ENCODE results near the gene ZNF200.
"Not testable (repeated sequence)": the region's sequence is repeated elsewhere in the genome, so short reads cannot be mapped to it uniquely, and the experiment has no call there.

The ZNF200 gene

DNA sequence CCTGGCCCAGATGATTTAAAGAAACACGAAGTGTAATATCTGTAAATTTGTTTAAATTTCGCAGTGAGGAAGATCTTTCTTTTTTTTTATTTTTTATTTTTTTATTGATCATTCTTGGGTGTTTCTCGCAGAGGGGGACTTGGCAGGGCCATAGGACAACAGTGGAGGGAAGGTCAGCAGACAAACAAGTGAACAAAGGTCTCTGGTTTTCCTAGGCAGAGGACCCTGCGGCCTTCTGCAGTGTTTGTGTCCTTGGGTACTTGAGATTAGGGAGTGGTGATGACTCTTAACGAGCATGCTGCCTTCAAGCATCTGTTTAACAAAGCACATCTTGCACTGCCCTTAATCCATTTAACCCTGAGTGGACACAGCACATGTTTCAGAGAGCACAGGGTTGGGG is 35.8 kb upstream of the ZNF200 start:
- not testable (repeated sequence) for H3K4me3 ChIP-seq (ENCODE audit: extremely low read depth, insufficient read depth, low read length, poor library complexity, severe bottlenecking); H3K4me1 ChIP-seq (ENCODE audit: control insufficient read depth, insufficient read depth, low read length, poor library complexity, severe bottlenecking); H3K9me3 ChIP-seq (ENCODE audit: control insufficient read depth, low read length); H3K27ac ChIP-seq (ENCODE audit: low read depth, low read length, severe bottlenecking); H3K36me3 ChIP-seq (ENCODE audit: control insufficient read depth, insufficient read depth, low read length)
- no CpG with 5 or more reads among the region's 5 CpGs for WGBS, 2 experiments (ENCODE audit: insufficient coverage in 2 of 2)

DNA sequence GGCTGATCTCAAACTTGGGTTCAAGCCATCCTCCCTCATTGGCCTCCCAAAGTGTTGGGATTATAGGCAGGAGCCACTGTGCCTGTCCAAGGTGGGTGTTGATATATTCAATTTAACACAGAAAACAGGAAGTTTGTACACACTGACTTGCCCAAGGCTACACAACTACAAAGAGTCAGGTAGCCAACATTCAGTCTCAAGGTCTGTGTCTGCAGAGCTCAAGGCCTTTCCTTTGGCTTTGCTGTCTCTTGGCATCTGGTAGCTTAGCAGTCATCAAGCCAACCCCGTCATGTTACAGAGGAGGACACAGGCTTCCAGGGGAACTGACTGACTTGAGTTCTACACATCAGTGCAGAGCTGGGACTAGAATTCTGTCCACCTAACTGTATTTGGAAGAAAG is 33.3 kb upstream of the ZNF200 start:
- Histone ChIP-seq H3K4me1 (ENCODE audit: control insufficient read depth, insufficient read depth, low read length, poor library complexity, severe bottlenecking) (no peaks in the 10 kb centered on the region), H3K36me3 (ENCODE audit: control insufficient read depth, insufficient read depth, low read length) (no peaks in the 10 kb centered on the region), H3K4me3 (ENCODE audit: extremely low read depth, insufficient read depth, low read length, poor library complexity, severe bottlenecking) (no peak overlapping the region), H3K9me3 (ENCODE audit: control insufficient read depth, low read length) (peaks cover 5% of the 10 kb centered on the region), H3K27ac (ENCODE audit: low read depth, low read length, severe bottlenecking) (no peak overlapping the region)
- 70 to 86% methylated on average over 1 of the region's 1 CpG for WGBS, 2 experiments (ENCODE audit: insufficient coverage in 2 of 2)

DNA sequence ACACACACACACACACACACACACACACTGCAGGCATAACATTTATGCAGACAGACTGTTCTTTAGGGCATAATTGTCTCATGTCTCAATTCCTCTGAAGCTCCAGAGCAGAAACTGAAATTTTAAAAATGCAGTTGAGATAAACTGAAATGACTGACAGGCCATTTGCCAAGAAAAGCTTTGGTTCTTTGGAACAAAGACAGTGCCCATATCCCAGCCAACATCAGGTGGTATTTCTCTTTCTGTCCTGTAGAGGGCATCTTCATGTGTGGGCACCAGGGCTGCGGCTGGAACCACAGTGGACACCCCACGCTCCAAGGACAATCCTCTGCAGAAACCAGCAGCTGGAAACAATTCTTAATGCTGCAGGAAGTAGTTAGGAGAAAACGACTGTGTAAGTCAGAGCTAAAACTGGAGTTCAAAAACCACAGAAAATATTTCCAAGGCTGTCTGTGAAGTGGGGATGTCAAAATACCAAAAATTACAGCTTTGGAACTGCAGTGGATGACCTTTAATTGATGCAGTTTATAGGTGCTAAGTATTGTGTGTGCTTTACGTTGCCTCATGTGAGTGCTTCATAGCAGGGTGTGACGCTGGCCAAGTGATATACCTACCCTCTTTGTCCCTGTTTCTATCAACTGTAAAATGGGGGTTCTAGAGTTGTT is 32.0 kb upstream of the ZNF200 start:
- H3K4me1 ChIP-seq (ENCODE audit: control insufficient read depth, insufficient read depth, low read length, poor library complexity, severe bottlenecking): no peaks in the 10 kb centered on the region
- no peak overlapping the region for H3K27ac ChIP-seq (ENCODE audit: low read depth, low read length, severe bottlenecking)
- no peaks in the 10 kb centered on the region for H3K36me3 ChIP-seq (ENCODE audit: control insufficient read depth, insufficient read depth, low read length)
- WGBS, 2 experiments (ENCODE audit: insufficient coverage in 2 of 2): 69 to 100% methylated on average over 1 to 4 of the region's 5 CpGs
- H3K4me3 ChIP-seq (ENCODE audit: extremely low read depth, insufficient read depth, low read length, poor library complexity, severe bottlenecking): no peak overlapping the region
- H3K9me3 ChIP-seq (ENCODE audit: control insufficient read depth, low read length): peaks cover 5% of the 10 kb centered on the region

DNA sequence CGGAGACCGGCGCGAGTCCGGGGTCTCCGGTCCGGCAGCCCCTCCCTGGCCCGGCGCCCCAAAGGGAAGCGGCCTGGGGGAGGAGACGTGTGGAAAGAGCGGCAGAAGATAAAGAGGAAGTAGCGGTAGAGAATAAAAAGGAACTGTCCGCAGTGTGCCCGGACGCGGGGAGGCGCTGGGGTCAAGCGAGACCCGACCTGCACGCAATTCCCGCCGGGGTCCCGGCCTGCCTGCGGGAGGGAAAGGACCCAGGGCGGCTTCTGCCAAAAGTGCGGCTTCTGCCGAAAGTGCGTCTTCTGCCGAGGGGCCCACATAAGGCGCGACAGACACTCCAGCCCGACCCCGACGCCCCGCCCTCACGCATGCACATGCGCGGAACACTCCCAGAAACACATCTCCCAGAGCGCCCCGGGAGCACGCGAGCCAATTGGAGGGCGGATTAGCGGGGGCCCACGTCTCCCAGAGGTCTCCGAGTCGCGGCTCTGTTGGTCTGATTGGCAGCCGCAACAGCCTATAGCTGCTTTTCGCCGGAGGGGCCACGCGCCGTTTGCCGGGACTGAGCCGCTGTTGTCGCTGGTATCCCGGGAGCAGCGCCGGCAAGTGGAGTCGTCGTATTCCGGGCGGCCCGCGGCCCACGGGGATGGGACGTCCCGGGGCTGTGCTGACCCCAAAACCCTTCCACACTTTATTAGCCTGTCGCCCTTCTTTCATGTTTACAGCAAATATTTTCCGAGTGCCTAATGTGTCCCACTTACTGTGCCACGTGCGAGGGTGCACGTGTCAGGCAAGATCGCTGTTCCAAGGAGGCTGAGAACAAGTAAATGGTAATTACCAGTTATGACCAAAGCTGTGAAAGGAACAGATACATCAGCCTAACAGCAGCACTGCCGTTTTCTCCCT is 29.4 kb upstream of the ZNF200 start:
- Histone ChIP-seq H3K4me3 (ENCODE audit: extremely low read depth, insufficient read depth, low read length, poor library complexity, severe bottlenecking) (peak overlapping the region; percentile 56), H3K4me1 (ENCODE audit: control insufficient read depth, insufficient read depth, low read length, poor library complexity, severe bottlenecking) (no peaks in the 10 kb centered on the region), H3K9me3 (ENCODE audit: control insufficient read depth, low read length) (peaks cover 5% of the 10 kb centered on the region), H3K27ac (ENCODE audit: low read depth, low read length, severe bottlenecking) (peak overlapping the region; percentile 62), H3K36me3 (ENCODE audit: control insufficient read depth, insufficient read depth, low read length) (no peaks in the 10 kb centered on the region)
- WGBS, 2 experiments (ENCODE audit: insufficient coverage in 2 of 2): 10 to 16% methylated on average over 65 to 74 of the region's 77 CpGs

DNA sequence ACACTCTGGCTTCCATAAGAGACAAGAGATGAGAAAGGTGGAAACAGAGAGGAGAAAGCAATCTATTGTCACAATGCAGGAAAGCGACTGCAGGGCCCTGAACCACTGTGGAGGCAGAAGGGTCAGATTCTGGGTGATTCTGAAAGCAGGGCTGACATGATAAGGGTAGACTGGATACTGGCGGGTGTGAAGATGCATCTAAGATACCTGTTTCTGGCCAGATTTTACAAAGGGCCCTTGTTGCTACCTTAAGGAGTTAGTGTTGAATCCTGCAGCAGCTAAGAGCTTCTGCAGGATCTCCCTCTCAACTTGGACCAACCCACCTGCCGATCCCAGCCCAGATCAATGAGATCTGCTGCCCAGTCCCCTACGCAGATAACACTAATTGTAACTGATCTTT is 27.6 kb upstream of the ZNF200 start:
- Histone ChIP-seq H3K4me1 (ENCODE audit: control insufficient read depth, insufficient read depth, low read length, poor library complexity, severe bottlenecking) (no peaks in the 10 kb centered on the region), H3K27ac (ENCODE audit: low read depth, low read length, severe bottlenecking) (no peak overlapping the region), H3K9me3 (ENCODE audit: control insufficient read depth, low read length) (peaks cover 5% of the 10 kb centered on the region), H3K4me3 (ENCODE audit: extremely low read depth, insufficient read depth, low read length, poor library complexity, severe bottlenecking) (no peak overlapping the region), H3K36me3 (ENCODE audit: control insufficient read depth, insufficient read depth, low read length) (no peaks in the 10 kb centered on the region)
- 88 to 89% methylated on average over 4 of the region's 4 CpGs for WGBS, 2 experiments (ENCODE audit: insufficient coverage in 2 of 2)

DNA sequence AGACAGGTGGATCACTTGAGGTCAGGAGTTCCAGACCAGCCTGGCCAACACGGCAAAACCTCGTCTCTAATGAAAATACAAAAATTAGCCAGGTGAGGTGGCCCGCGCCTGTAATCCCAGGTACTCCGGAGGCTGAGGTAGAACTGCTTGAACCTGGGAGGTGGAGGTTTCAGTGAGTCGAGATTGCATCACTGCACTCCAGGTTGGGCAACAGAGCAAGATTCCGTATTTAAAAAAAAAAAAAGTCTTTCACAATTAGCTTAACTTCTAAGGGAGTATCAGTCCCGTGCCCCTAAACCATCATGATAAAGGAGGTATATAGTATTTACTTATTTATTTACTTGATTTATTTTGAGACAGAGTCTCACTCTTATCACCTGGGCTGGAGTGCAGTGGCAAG is 24.9 kb upstream of the ZNF200 start:
- H3K4me3 ChIP-seq (ENCODE audit: extremely low read depth, insufficient read depth, low read length, poor library complexity, severe bottlenecking): no peak overlapping the region
- H3K9me3 ChIP-seq (ENCODE audit: control insufficient read depth, low read length): peaks cover 2% of the 10 kb centered on the region
- H3K27ac ChIP-seq (ENCODE audit: low read depth, low read length, severe bottlenecking): no peak overlapping the region
- no peaks in the 10 kb centered on the region for H3K36me3 ChIP-seq (ENCODE audit: control insufficient read depth, insufficient read depth, low read length)
- no peaks in the 10 kb centered on the region for H3K4me1 ChIP-seq (ENCODE audit: control insufficient read depth, insufficient read depth, low read length, poor library complexity, severe bottlenecking)
- 92 to 94% methylated on average over 5 of the region's 8 CpGs for WGBS, 2 experiments (ENCODE audit: insufficient coverage in 2 of 2)

DNA sequence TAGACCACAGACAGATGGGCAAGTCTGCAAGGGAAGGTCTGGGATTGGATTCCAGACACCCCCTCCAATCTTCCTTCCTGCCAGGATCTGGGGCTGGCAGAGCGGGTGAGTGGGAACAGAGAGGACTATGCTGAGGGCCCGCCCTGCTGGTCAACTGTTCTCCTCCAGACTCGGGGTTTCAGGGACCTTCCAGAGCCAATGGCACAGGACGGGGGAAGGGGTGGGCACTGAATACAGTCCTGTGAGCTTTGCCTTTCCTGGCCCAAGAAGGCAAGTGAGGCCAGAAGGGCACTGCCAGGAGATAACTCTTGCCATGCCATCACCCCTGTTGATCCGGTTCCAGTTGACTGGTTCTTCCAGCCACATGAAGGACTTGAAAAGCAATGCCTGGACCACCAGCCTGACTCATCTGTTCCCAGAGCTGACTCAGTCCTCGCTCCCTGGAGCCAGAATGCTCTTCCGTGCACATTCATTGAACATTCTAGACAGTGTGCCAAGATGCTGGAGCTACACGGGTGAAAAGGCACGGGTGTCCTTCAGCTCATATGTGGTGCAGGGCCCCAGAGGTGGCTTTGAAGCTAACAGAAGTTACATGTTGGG is 22.0 kb upstream of the ZNF200 start:
- no peaks in the 10 kb centered on the region for H3K9me3 ChIP-seq (ENCODE audit: control insufficient read depth, low read length)
- no peak overlapping the region for H3K4me3 ChIP-seq (ENCODE audit: extremely low read depth, insufficient read depth, low read length, poor library complexity, severe bottlenecking)
- no peaks in the 10 kb centered on the region for H3K4me1 ChIP-seq (ENCODE audit: control insufficient read depth, insufficient read depth, low read length, poor library complexity, severe bottlenecking)
- WGBS, 2 experiments (ENCODE audit: insufficient coverage in 2 of 2): 74 to 76% methylated on average over 8 to 9 of the region's 9 CpGs
- no peaks in the 10 kb centered on the region for H3K36me3 ChIP-seq (ENCODE audit: control insufficient read depth, insufficient read depth, low read length)
- H3K27ac ChIP-seq (ENCODE audit: low read depth, low read length, severe bottlenecking): no peak overlapping the region

DNA sequence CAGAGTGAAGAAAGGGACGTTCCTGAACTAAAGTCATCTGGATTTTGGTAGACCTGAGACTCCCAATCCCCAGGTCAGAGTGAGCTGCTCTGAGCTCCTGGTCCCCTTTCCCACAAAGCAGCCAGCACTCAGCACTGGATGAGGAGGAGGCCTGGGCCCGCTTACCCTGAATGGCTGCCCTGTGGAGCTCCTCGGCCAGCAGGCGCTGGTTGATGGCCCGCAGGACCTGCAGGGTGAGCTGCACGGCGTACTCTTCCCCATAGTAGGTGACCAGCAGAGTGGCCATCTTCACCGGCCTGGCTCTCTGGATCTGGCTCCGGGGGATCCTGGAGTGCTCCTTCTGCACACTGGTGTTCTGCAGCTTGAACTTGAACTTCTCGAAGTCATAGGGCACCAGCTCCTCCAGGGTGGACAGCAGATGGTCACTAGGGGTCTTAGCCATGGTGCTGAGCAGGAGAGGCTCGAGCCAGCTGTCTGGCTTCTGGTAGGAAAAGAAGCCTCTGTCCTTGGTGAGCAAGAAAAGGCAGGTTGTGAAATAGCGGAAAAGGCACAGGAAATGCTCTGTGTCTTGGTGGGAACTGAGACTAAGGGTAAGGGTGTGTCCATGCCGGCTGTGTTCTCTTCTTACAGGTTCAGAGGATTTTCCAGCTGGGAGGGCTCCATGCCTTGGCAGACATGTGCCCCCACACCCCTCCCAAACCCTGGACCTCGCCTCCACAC is 21.3 kb upstream of the ZNF200 start, which contains the start of gene MEFV:
Gene MEFV, minus strand, starts transcription at position 488 of the 720 bp plus-strand sequence. Its CDS starts 46 bp downstream, at position 442.
- Histone ChIP-seq H3K27ac (ENCODE audit: low read depth, low read length, severe bottlenecking) (no peak within 1 kb of the TSS), H3K36me3 (ENCODE audit: control insufficient read depth, insufficient read depth, low read length) (no peaks in the 10 kb centered on the region), H3K9me3 (ENCODE audit: control insufficient read depth, low read length) (no peaks in the 10 kb centered on the region), H3K4me1 (ENCODE audit: control insufficient read depth, insufficient read depth, low read length, poor library complexity, severe bottlenecking) (no peaks in the 10 kb centered on the region), H3K4me3 (ENCODE audit: extremely low read depth, insufficient read depth, low read length, poor library complexity, severe bottlenecking) (no peak within 1 kb of the TSS)
- WGBS, 2 experiments (ENCODE audit: insufficient coverage in 2 of 2): 82 to 88% methylated on average over 11 to 12 of the region's 14 CpGs

DNA sequence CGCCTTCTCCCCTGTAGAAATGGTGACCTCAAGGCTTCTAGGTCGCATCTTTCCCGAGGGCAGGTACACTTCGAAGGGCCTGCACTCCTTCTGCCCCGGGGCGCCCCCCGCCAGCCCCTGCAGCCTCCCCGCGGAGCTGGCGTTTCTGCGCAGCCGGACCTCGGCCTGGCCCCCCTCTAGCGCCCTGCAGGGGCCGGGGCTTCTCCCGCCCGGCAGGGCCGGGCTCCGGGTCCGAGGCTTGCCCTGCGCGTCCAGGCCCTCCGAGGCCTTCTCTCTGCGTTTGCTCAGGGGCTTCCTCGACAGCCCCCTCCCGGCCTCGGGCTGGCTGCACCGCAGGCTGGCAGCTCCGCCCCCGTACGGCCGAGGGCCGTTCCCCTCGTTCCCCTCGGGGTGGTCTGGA is 19.4 kb upstream of the ZNF200 start:
- H3K4me3 ChIP-seq (ENCODE audit: extremely low read depth, insufficient read depth, low read length, poor library complexity, severe bottlenecking): no peak overlapping the region
- H3K36me3 ChIP-seq (ENCODE audit: control insufficient read depth, insufficient read depth, low read length): no peaks in the 10 kb centered on the region
- H3K4me1 ChIP-seq (ENCODE audit: control insufficient read depth, insufficient read depth, low read length, poor library complexity, severe bottlenecking): no peaks in the 10 kb centered on the region
- no peak overlapping the region for H3K27ac ChIP-seq (ENCODE audit: low read depth, low read length, severe bottlenecking)
- no peaks in the 10 kb centered on the region for H3K9me3 ChIP-seq (ENCODE audit: control insufficient read depth, low read length)
- WGBS, 2 experiments (ENCODE audit: insufficient coverage in 2 of 2): 78 to 79% methylated on average over 29 to 30 of the region's 35 CpGs

DNA sequence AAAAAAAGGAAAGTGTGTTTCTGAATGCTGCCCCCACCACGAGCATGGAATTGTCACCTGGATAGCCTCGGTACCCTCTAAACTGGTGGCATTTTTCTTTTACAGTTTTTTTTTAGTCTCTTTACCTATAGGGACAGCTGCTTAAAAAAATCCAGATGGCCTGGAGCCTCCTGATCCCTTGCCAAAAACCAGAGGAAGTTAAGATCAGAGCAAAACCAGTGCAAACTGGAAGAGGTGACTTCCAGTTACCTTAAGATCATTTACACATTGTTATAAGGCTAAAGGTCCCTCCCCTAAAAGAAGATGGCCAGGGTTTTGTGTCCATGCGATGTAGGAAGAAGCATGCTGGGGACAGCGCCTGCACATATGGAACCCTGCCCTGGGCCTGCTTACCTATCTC is 18.0 kb upstream of the ZNF200 start:
- 88 to 95% methylated on average over 1 to 3 of the region's 4 CpGs for WGBS, 2 experiments (ENCODE audit: insufficient coverage in 2 of 2)
- Histone ChIP-seq H3K36me3 (ENCODE audit: control insufficient read depth, insufficient read depth, low read length) (no peaks in the 10 kb centered on the region), H3K4me3 (ENCODE audit: extremely low read depth, insufficient read depth, low read length, poor library complexity, severe bottlenecking) (no peak overlapping the region), H3K4me1 (ENCODE audit: control insufficient read depth, insufficient read depth, low read length, poor library complexity, severe bottlenecking) (no peaks in the 10 kb centered on the region), H3K27ac (ENCODE audit: low read depth, low read length, severe bottlenecking) (no peak overlapping the region), H3K9me3 (ENCODE audit: control insufficient read depth, low read length) (no peaks in the 10 kb centered on the region)

Data from mesodermal cell (in vitro differentiated cells).